H9 (cell line): ENCODE results near the gene RHCE. TPM values are rescaled to one million over a fixed set of nuclear protein-coding genes. Genes with fewer than 3 reads are reported as not detected.
"Not testable (repeated sequence)": the region's sequence is repeated elsewhere in the genome, so short reads cannot be mapped to it uniquely, and the experiment has no call there.

ENCODE experiments used
- DNase-seq: peaks from one replicate; pipeline ENCODE4 v3.0.0-alpha.2; 2017
- H2AFZ ChIP-seq: one replicate; pipeline ENCODE4 v1.6.1; 2013; ENCODE audit warnings: mild to moderate bottlenecking, low read length, control low read depth, moderate library complexity
- H2AK5ac ChIP-seq: 2 replicates; pipeline ENCODE4 v1.6.1; 2013; ENCODE audit warnings: low read length, control low read depth, mixed read lengths; ENCODE audit not compliant: insufficient read length
- H2BK120ac ChIP-seq: one replicate; pipeline ENCODE4 v1.6.1; 2013; ENCODE audit warnings: low read depth, mild to moderate bottlenecking, low read length, control low read depth, inconsistent platforms; ENCODE audit not compliant: poor library complexity, severe bottlenecking
- H2BK12ac ChIP-seq: 2 replicates; pipeline ENCODE4 v1.6.1; 2013; ENCODE audit warnings: low read length, control low read depth, mixed read lengths, low read depth; ENCODE audit not compliant: insufficient read length
- H2BK15ac ChIP-seq: 2 replicates; pipeline ENCODE4 v1.6.1; 2013; ENCODE audit warnings: low read depth, low read length, control low read depth
- H2BK20ac ChIP-seq: one replicate; pipeline ENCODE4 v1.6.1; 2013; ENCODE audit warnings: low read depth, mild to moderate bottlenecking, low read length, control low read depth, inconsistent platforms; ENCODE audit not compliant: poor library complexity, severe bottlenecking
- H2BK5ac ChIP-seq: 2 replicates; pipeline ENCODE4 v1.6.1; 2013; ENCODE audit warnings: low read length, control low read depth, mixed read lengths; ENCODE audit not compliant: insufficient read length
- H3K14ac ChIP-seq: 2 replicates; pipeline ENCODE4 v1.6.1; 2013; ENCODE audit warnings: low read length, control low read depth; ENCODE audit not compliant: insufficient read depth
- H3K18ac ChIP-seq: 2 replicates; pipeline ENCODE4 v1.6.1; 2013; ENCODE audit warnings: low read depth, mild to moderate bottlenecking, mixed read lengths, low read length, control low read depth; ENCODE audit not compliant: insufficient read length
- H3K23ac ChIP-seq: 2 replicates; pipeline ENCODE4 v1.6.1; 2013; ENCODE audit warnings: low read length, control low read depth, mixed read lengths, low read depth; ENCODE audit not compliant: insufficient read length
- H3K23me2 ChIP-seq: 2 replicates; pipeline ENCODE4 v1.6.1; 2013; ENCODE audit warnings: low read depth, mild to moderate bottlenecking, mixed read lengths, low read length, control low read depth; ENCODE audit not compliant: insufficient read length, poor library complexity, severe bottlenecking
- H3K27ac ChIP-seq: 2 replicates; pipeline ENCODE4 v1.5.1; 2013; ENCODE audit warnings: low read length, control low read depth, mixed read lengths, low read depth; ENCODE audit not compliant: insufficient read length
- H3K27me3 ChIP-seq: 2 replicates; pipeline ENCODE4 v1.6.1; 2013; ENCODE audit warnings: low read length, control low read depth, inconsistent platforms; ENCODE audit not compliant: insufficient read depth
- H3K4ac ChIP-seq: 2 replicates; pipeline ENCODE4 v1.6.1; 2013; ENCODE audit warnings: low read depth, mild to moderate bottlenecking, control low read depth, inconsistent platforms, low read length, moderate library complexity
- H3K4me1 ChIP-seq: 2 replicates; pipeline ENCODE4 v1.6.1; 2013; ENCODE audit warnings: low read length, control low read depth, inconsistent platforms; ENCODE audit not compliant: insufficient read depth
- H3K4me2 ChIP-seq: 2 replicates; pipeline ENCODE4 v1.6.1; 2013; ENCODE audit warnings: low read length, control low read depth, mixed read lengths; ENCODE audit not compliant: insufficient read length, insufficient read depth
- H3K56ac ChIP-seq: 2 replicates; pipeline ENCODE4 v1.6.1; 2013; ENCODE audit warnings: low read depth, mild to moderate bottlenecking, mixed read lengths, low read length, control low read depth; ENCODE audit not compliant: insufficient read length
- H3K79me1 ChIP-seq: 2 replicates; pipeline ENCODE4 v1.6.1; 2013; ENCODE audit warnings: low read depth, mild to moderate bottlenecking, moderate library complexity, low read length, control low read depth, inconsistent platforms; ENCODE audit not compliant: insufficient read depth, poor library complexity, severe bottlenecking
- H3K79me2 ChIP-seq: 2 replicates; pipeline ENCODE4 v1.6.1; 2013; ENCODE audit warnings: low read length, control low read depth, inconsistent platforms; ENCODE audit not compliant: insufficient read depth
- H3K9ac ChIP-seq: 2 replicates; pipeline ENCODE4 v1.6.1; 2013; ENCODE audit warnings: low read length, control low read depth, mixed read lengths; ENCODE audit not compliant: insufficient read length; ENCODE audit errors: extremely low read depth
- H3K9me3 ChIP-seq: one replicate; pipeline ENCODE4 v1.6.1; 2013; ENCODE audit warnings: low read depth, low read length, inconsistent platforms; ENCODE audit not compliant: control insufficient read depth
- H3T11ph ChIP-seq: one replicate; pipeline ENCODE4 v1.6.1; 2013; ENCODE audit warnings: mild to moderate bottlenecking, low read length, control low read depth, inconsistent platforms
- H4K20me1 ChIP-seq: one replicate; pipeline ENCODE4 v1.6.1; 2013; ENCODE audit not compliant: control insufficient read depth, insufficient read length, insufficient read depth
- H4K5ac ChIP-seq: 2 replicates; pipeline ENCODE4 v1.6.1; 2013; ENCODE audit warnings: low read depth, mild to moderate bottlenecking, mixed read lengths, low read length, control low read depth; ENCODE audit not compliant: insufficient read length
- H4K8ac ChIP-seq: replicated peaks from 2 replicates; pipeline ENCODE4 v1.6.1; 2013; ENCODE audit warnings: low read length, control low read depth, mixed read lengths, low read depth; ENCODE audit not compliant: insufficient read length
- H4K91ac ChIP-seq: 2 replicates; pipeline ENCODE4 v1.6.1; 2013; ENCODE audit warnings: low read depth, mild to moderate bottlenecking, moderate library complexity, mixed read lengths, low read length, control low read depth; ENCODE audit not compliant: insufficient read length
- H3K27ac Mint-ChIP-seq, 3 experiments: 2 replicates in 2 of 3; 3 replicates in 1 of 3; pipeline ENCODE4 v1.8.0; 2020 to 2021; ENCODE audit warnings: mixed read lengths in 3 of 3, mild to moderate bottlenecking in 1 of 3, moderate library complexity in 1 of 3
- H3K27me3 Mint-ChIP-seq: 2 replicates; pipeline ENCODE4 v1.8.0; 2021; ENCODE audit warnings: low read depth, mild to moderate bottlenecking, moderate library complexity, mixed read lengths
- H3K36me3 Mint-ChIP-seq, 3 experiments: 2 replicates in 2 of 3; 3 replicates in 1 of 3; pipeline ENCODE4 v1.8.0; 2020 to 2021; ENCODE audit warnings: low read depth in 3 of 3, mixed read lengths in 3 of 3; ENCODE audit not compliant: insufficient read depth in 1 of 3
- H3K4me1 Mint-ChIP-seq, 2 experiments: 2 replicates each; pipeline ENCODE4 v1.8.0; 2020; ENCODE audit warnings: mixed read lengths in 2 of 2
- H3K4me3 Mint-ChIP-seq, 2 experiments: 2 replicates in 1 of 2; 3 replicates in 1 of 2; pipeline ENCODE4 v1.8.0; 2020 to 2021; ENCODE audit warnings: mild to moderate bottlenecking in 2 of 2, mixed read lengths in 2 of 2, moderate library complexity in 1 of 2
- H3K9me3 Mint-ChIP-seq, 2 experiments: 2 replicates in 1 of 2; 3 replicates in 1 of 2; pipeline ENCODE4 v1.8.0; 2020; ENCODE audit warnings: mild to moderate bottlenecking in 2 of 2, mixed read lengths in 2 of 2, moderate library complexity in 1 of 2
- WGBS: extraction: QIAGEN DNeasy Blood & Tissue Kit; methylation state at CpG from one replicate; pipeline ENCODE4 v1.1.7; 2013; ENCODE audit warnings: missing lambda C conversion rate, low lambda C conversion rate, mixed read lengths; ENCODE audit not compliant: insufficient read length; ENCODE audit errors: extremely low coverage; 5-methylcytosine and 5-hydroxymethylcytosine counted together
- total RNA-seq: library from RNA; stranded (reverse); gene quantifications from 2 replicates; pipeline ENCODE4 v1.2.1, GENCODE V29; 2021

Gene RHCE
- total RNA-seq, 1 experiment from 2014 or later = 0.90 TPM

DNA sequence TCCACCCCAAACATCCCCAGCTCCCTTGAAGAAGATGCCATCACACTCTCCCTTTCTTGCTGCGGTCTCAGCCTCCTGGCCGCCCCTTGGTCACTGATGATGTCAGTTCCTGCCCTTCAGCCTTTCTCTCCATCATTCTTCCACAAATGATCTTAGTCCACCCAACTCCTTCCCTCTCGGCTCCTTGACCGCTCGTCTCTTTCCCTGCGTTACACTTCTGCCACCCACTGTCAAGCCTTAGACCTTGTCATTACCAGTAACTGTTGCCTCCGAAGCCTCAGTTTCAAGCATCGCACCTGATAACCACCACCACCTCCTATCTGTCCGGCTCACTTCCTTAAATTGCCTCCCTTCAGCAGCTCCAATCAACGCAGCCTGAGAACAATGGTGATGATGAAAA is 23.1 kb downstream of the RHCE start:
- H3K4ac ChIP-seq, H2BK5ac ChIP-seq, DNase-seq, H4K91ac ChIP-seq, H3K4me1 ChIP-seq, H3K36me3 Mint-ChIP-seq, H3K4me2 ChIP-seq, H3K9ac ChIP-seq, H4K20me1 ChIP-seq, H3K27ac ChIP-seq, H4K8ac ChIP-seq, H3K9me3 Mint-ChIP-seq, H3K79me2 ChIP-seq, H3K23me2 ChIP-seq, H3K4me3 Mint-ChIP-seq, H3K14ac ChIP-seq, H3K27ac Mint-ChIP-seq, H2AFZ ChIP-seq, H3K18ac ChIP-seq, H2BK15ac ChIP-seq, H3K56ac ChIP-seq, H3K4me1 Mint-ChIP-seq, H2BK120ac ChIP-seq, H3K27me3 ChIP-seq, H3K79me1 ChIP-seq, H4K5ac ChIP-seq, H2BK12ac ChIP-seq, H3K9me3 ChIP-seq, H3T11ph ChIP-seq, H2BK20ac ChIP-seq, H3K23ac ChIP-seq, H2AK5ac ChIP-seq: not testable (repeated sequence)
- H3K27me3 Mint-ChIP-seq = peaks cover 19% of the 10 kb centered on the region
- WGBS = no CpG with 5 or more reads among the region's 10 CpGs
